Measurements from ENCODE around the gene DAB2IP.

Gene DAB2IP

GRCh38 chr9:121651008-121651294 lies 483 bp upstream of the DAB2IP start:
- H3K4me3 ChIP-seq (ENCODE audit: low read length, poor library complexity, severe bottlenecking), result peak overlapping the region; percentile 95
- H3K9me3 ChIP-seq (ENCODE audit: insufficient read depth, low read depth, low read length), result no peaks in the 10 kb centered on the region
- TF ChIP-seq EZH2phosphoT487 (IDR thresholded peaks at IDR 0.05; ENCODE audit: borderline replicate concordance), result no peak
- TF ChIP-seq CTCF (conservative IDR thresholded peaks at IDR 0.05; ENCODE audit: low read length), result no peak
- no peaks in the 10 kb centered on the region for H3K27me3 ChIP-seq (ENCODE audit: insufficient read depth, low read length, poor library complexity, severe bottlenecking)
- no peaks in the 10 kb centered on the region for H3K9me2 ChIP-seq (replicated peaks; ENCODE audit: low read depth, low read length)
- no peaks in the 10 kb centered on the region for H4K20me1 ChIP-seq (ENCODE audit: insufficient read depth, low read length, poor library complexity, severe bottlenecking)
- H3K79me2 ChIP-seq (ENCODE audit: insufficient read depth, low read length), result peaks cover 18% of the 10 kb centered on the region; the same call in 1 of the 2 replicates
- peak overlapping the region; percentile 83; the same call in 1 of the 2 replicates for H2AFZ ChIP-seq (ENCODE audit: low read length)
- peaks cover 74% of the 10 kb centered on the region for H3K4me1 ChIP-seq (ENCODE audit: insufficient read depth, low read length, poor library complexity, severe bottlenecking)
- H3K4me2 ChIP-seq (ENCODE audit: low read depth, low read length, poor library complexity, severe bottlenecking), result peak overlapping the region; percentile 97
- H3K36me3 ChIP-seq (ENCODE audit: insufficient read depth, low read length), result no peaks in the 10 kb centered on the region
- no peak overlapping the region for H3K9ac ChIP-seq (ENCODE audit: low read depth, low read length, poor library complexity, severe bottlenecking)
- peaks cover 5% of the 10 kb centered on the region; the same call in 1 of the 2 replicates for H3F3A ChIP-seq (ENCODE audit: low read depth)

- Histone ChIP-seq H3K9ac (ENCODE audit: low read depth, low read length, poor library complexity, severe bottlenecking) (peak overlapping the region; percentile 85), H3K27me3 (ENCODE audit: insufficient read depth, low read length, poor library complexity, severe bottlenecking) (no peaks in the 10 kb centered on the region)
These were observed 795 bp downstream of the DAB2IP start for GRCh38 chr9:121652021-121652837.

GRCh38 chr9:121652838-121653231 lies 1.4 kb downstream of the DAB2IP start:
- Histone ChIP-seq H3F3A (ENCODE audit: low read depth) (no peaks in the 10 kb centered on the region), H2AFZ (ENCODE audit: low read length) (no peak overlapping the region), H3K36me3 (ENCODE audit: insufficient read depth, low read length) (no peaks in the 10 kb centered on the region), H3K4me3 (ENCODE audit: low read length, poor library complexity, severe bottlenecking) (peak overlapping the region; percentile 95), H3K4me1 (ENCODE audit: insufficient read depth, low read length, poor library complexity, severe bottlenecking) (peaks cover 59% of the 10 kb centered on the region), H3K79me2 (ENCODE audit: insufficient read depth, low read length) (peaks cover 18% of the 10 kb centered on the region; the same call in 1 of the 2 replicates), H3K4me2 (ENCODE audit: low read depth, low read length, poor library complexity, severe bottlenecking) (peak overlapping the region; percentile 97), H3K9ac (ENCODE audit: low read depth, low read length, poor library complexity, severe bottlenecking) (peak overlapping the region; percentile 85), H3K9me2 (replicated peaks; ENCODE audit: low read depth, low read length) (no peaks in the 10 kb centered on the region), H3K27me3 (ENCODE audit: insufficient read depth, low read length, poor library complexity, severe bottlenecking) (no peaks in the 10 kb centered on the region), H3K9me3 (ENCODE audit: insufficient read depth, low read depth, low read length) (no peaks in the 10 kb centered on the region), H4K20me1 (ENCODE audit: insufficient read depth, low read length, poor library complexity, severe bottlenecking) (no peaks in the 10 kb centered on the region)
- TF ChIP-seq CTCF (conservative IDR thresholded peaks at IDR 0.05; ENCODE audit: low read length) (no peak), EZH2phosphoT487 (IDR thresholded peaks at IDR 0.05; ENCODE audit: borderline replicate concordance) (no peak)

More at GRCh38 chr9:121652021-121652837, 795 bp downstream of the DAB2IP start:
- Histone ChIP-seq H3K9me2 (replicated peaks; ENCODE audit: low read depth, low read length) (no peaks in the 10 kb centered on the region), H3K4me1 (ENCODE audit: insufficient read depth, low read length, poor library complexity, severe bottlenecking) (peaks cover 63% of the 10 kb centered on the region), H3K9me3 (ENCODE audit: insufficient read depth, low read depth, low read length) (no peaks in the 10 kb centered on the region), H3K79me2 (ENCODE audit: insufficient read depth, low read length) (peaks cover 18% of the 10 kb centered on the region; the same call in 1 of the 2 replicates), H3K4me2 (ENCODE audit: low read depth, low read length, poor library complexity, severe bottlenecking) (peak overlapping the region; percentile 97), H3K4me3 (ENCODE audit: low read length, poor library complexity, severe bottlenecking) (peak overlapping the region; percentile 95), H2AFZ (ENCODE audit: low read length) (peak overlapping the region; percentile 83), H3F3A (ENCODE audit: low read depth) (no peaks in the 10 kb centered on the region), H3K36me3 (ENCODE audit: insufficient read depth, low read length) (no peaks in the 10 kb centered on the region), H4K20me1 (ENCODE audit: insufficient read depth, low read length, poor library complexity, severe bottlenecking) (no peaks in the 10 kb centered on the region)
- TF ChIP-seq CTCF (conservative IDR thresholded peaks at IDR 0.05; ENCODE audit: low read length), result no peak
- no peak for TF ChIP-seq EZH2phosphoT487 (IDR thresholded peaks at IDR 0.05; ENCODE audit: borderline replicate concordance)
